HepG2 (cell line): ENCODE measurements around the gene AMPH. TPM values are rescaled to one million over a fixed set of nuclear protein-coding genes. Genes with fewer than 3 reads are reported as not detected.
"Not testable (repeated sequence)": the region's sequence is repeated elsewhere in the genome, so short reads cannot be mapped to it uniquely, and the experiment has no call there.

Experiments
- ATAC-seq: fragments of 200-7000 bp; cut with Tn5 transposase; 3 replicates; pipeline ENCODE4 v1.9.1; 2020; ENCODE audit warnings: mild to moderate bottlenecking, moderate library complexity
- BruUV-seq: library from RNA; stranded (reverse); fragments of 400-500 nt; replicated peaks from 2 replicates; lab custom pipeline; 2021; lab: Mats Ljungman, UMichigan
- CTCF ChIA-PET: fragments of 300-600 bp; formaldehyde crosslinking; extraction: SDS; loops from one replicate; lab custom pipeline; 2021; ENCODE audit warnings: low total read pairs, inconsistent platforms, low intra/inter-chr PET ratio; lab: Yijun Ruan, JAX
- POLR2A ChIA-PET: fragments of 350-600 bp; sonication (Branson Sonifier 250); formaldehyde crosslinking; loops from one replicate; lab custom pipeline; 2020; ENCODE audit warnings: antibody characterized with exemption, inconsistent platforms; lab: Yijun Ruan, JAX
- DNase-seq: peaks from one replicate; pipeline ENCODE4 v3.0.0-alpha.2; 2015; ENCODE audit warnings: low spot score
- FAIRE-seq: peaks from 3 replicates; lab custom pipeline; 2011; peaks lifted over from hg19 to GRCh38; lab: Jason Lieb, UNC
- H2AFZ ChIP-seq: one replicate; pipeline ENCODE4 v1.6.1; 2011; ENCODE audit warnings: low read length, inconsistent platforms
- H3K27ac ChIP-seq: fragments of 300-600 bp; 3 replicates; pipeline ENCODE4 v1.8.0; 2011; ENCODE audit warnings: mixed run types, mild to moderate bottlenecking, mixed read lengths, low read length, inconsistent platforms; ENCODE audit not compliant: insufficient read depth; ENCODE audit errors: extremely low read length
- H3K27me3 ChIP-seq, 2 experiments: fragments of 200-600 bp in 1 of 2; 2 replicates in 1 of 2; 3 replicates in 1 of 2; pipeline versions ENCODE4 v1.6.0 to v1.8.0; 2011; ENCODE audit warnings: low read length in 2 of 2, mild to moderate bottlenecking in 2 of 2, moderate library complexity in 2 of 2, inconsistent platforms in 1 of 2; ENCODE audit not compliant: insufficient read depth in 2 of 2, control insufficient read depth in 1 of 2
- H3K36me3 ChIP-seq, 2 experiments: fragments of 200-600 bp in 1 of 2; replicated peaks in 1 of 2; 2 replicates in 1 of 2; 3 replicates in 1 of 2; pipeline versions ENCODE4 v1.5.1 to v1.8.0; 2011; ENCODE audit warnings: low read length in 2 of 2, inconsistent platforms in 1 of 2; ENCODE audit not compliant: insufficient read depth in 2 of 2, control insufficient read depth in 1 of 2
- H3K4me1 ChIP-seq: 2 replicates; pipeline ENCODE4 v1.5.1; 2012; ENCODE audit warnings: low read length, inconsistent platforms; ENCODE audit not compliant: insufficient read depth
- H3K4me2 ChIP-seq: 2 replicates; pipeline ENCODE4 v1.6.0; 2011; ENCODE audit warnings: low read depth, low read length, inconsistent platforms
- H3K4me3 ChIP-seq, 3 experiments: fragments of 200-600 bp in 1 of 3; sonication (generic), shearing (Covaris generic) in 1 of 3; replicated peaks in 1 of 3; 2 replicates each; pipeline ENCODE4 v1.5.1; 2011 to 2016; ENCODE audit warnings: low read length in 3 of 3, inconsistent platforms in 2 of 3, low read depth in 2 of 3, mild to moderate bottlenecking in 2 of 3, control low read depth in 1 of 3, mixed read lengths in 1 of 3; ENCODE audit not compliant: insufficient read depth in 1 of 3
- H3K79me2 ChIP-seq: one replicate; pipeline ENCODE4 v1.6.1; 2011; ENCODE audit warnings: low read length, inconsistent platforms; ENCODE audit not compliant: insufficient read depth
- H3K9ac ChIP-seq: 2 replicates; pipeline ENCODE4 v1.6.0; 2011; ENCODE audit warnings: mild to moderate bottlenecking, low read depth, low read length, inconsistent platforms; ENCODE audit not compliant: insufficient read depth
- H3K9me3 ChIP-seq: 2 replicates; pipeline ENCODE4 v1.5.1; 2012; ENCODE audit warnings: mild to moderate bottlenecking, low read length
- H4K20me1 ChIP-seq: 2 replicates; pipeline ENCODE4 v1.6.0; 2011; ENCODE audit warnings: inconsistent platforms, mild to moderate bottlenecking, low read length, moderate library complexity; ENCODE audit not compliant: insufficient read depth
- DRAP1 ChIP-seq: IDR thresholded peaks from 2 replicates; pipeline ENCODE4 v1.6.1; 2016; ENCODE audit warnings: missing genetic modification reagents, missing compliant biosample characterization
- NFE2L2 ChIP-seq: fragments of 150-350 bp; IDR thresholded peaks from 2 replicates; pipeline ENCODE4 v1.6.1; 2014; ENCODE audit warnings: low read length
- ZNF24 ChIP-seq: fragments of 450-650 bp; IDR thresholded peaks from 2 replicates; pipeline ENCODE4 v1.6.1; 2017; ENCODE audit warnings: antibody characterized with exemption, mild to moderate bottlenecking
- WGBS: methylation state at CpG from one replicate; pipeline ENCODE4 v1.1.6; 2017; ENCODE audit warnings: low lambda C conversion rate; 5-methylcytosine and 5-hydroxymethylcytosine counted together
- in situ Hi-C: cut with HindIII; loops from 2 replicates; pipeline ENCODE4 v1.10.0; 2017; ENCODE audit warnings: low pct_unique_long_range_greater_than_20kb; ENCODE audit not compliant: extremely low pct_ligation_motif_present
- intact Hi-C: fragments of 100-400 bp; cut with micrococcal nuclease; formaldehyde crosslinking; loops from one replicate; pipeline ENCODE4 v1.10.0; 2022; ENCODE audit not compliant: unreplicated experiment
- polyA plus RNA-seq, 8 experiments: library from polyadenylated mRNA; depleted of rRNA in 3 of 8; stranded (reverse) in 7 of 8; unstranded in 1 of 8; fragments of >200 nt; fragmentation: Illumina TruSeq in 4 of 8; extraction: Trizol in 4 of 8; gene quantifications; 2 replicates each; pipeline versions ENCODE4 v1.2.1 to v1.2.3, GENCODE V29; 2011 to 2016; ENCODE audit warnings: low read depth in 4 of 8, missing spikeins in 1 of 8, mixed read lengths in 1 of 8; ENCODE audit not compliant: insufficient read depth in 1 of 8
- total RNA-seq, 5 experiments: library from RNA; depleted of rRNA; stranded (reverse); fragments of >200 nt; fragmentation: Illumina TruSeq; extraction: Trizol; gene quantifications; 2 replicates each; pipeline ENCODE4 v1.2.3, GENCODE V29; 2016; ENCODE audit warnings: low read depth in 1 of 5
- TF ChIP-seq, protein P1 (sequence below): sonication (generic); formaldehyde crosslinking; IDR thresholded peaks from 2 replicates; pipeline ENCODE4 v1.4.0; 2020; ENCODE audit warnings: missing genetic modification reagents, mild to moderate bottlenecking, borderline replicate concordance

AMPH gene
- total and polyA plus RNA-seq, 2 of the 13 experiments (the other 11 are each of a cell fraction or from before 2014, with no cell fraction given) = not detected

- TF ChIP-seq DRAP1 (no peak), NFE2L2 (no peak), ZNF24 (no peak)
- TF ChIP-seq, protein P1, sequence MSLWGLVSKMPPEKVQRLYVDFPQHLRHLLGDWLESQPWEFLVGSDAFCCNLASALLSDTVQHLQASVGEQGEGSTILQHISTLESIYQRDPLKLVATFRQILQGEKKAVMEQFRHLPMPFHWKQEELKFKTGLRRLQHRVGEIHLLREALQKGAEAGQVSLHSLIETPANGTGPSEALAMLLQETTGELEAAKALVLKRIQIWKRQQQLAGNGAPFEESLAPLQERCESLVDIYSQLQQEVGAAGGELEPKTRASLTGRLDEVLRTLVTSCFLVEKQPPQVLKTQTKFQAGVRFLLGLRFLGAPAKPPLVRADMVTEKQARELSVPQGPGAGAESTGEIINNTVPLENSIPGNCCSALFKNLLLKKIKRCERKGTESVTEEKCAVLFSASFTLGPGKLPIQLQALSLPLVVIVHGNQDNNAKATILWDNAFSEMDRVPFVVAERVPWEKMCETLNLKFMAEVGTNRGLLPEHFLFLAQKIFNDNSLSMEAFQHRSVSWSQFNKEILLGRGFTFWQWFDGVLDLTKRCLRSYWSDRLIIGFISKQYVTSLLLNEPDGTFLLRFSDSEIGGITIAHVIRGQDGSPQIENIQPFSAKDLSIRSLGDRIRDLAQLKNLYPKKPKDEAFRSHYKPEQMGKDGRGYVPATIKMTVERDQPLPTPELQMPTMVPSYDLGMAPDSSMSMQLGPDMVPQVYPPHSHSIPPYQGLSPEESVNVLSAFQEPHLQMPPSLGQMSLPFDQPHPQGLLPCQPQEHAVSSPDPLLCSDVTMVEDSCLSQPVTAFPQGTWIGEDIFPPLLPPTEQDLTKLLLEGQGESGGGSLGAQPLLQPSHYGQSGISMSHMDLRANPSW (CRISPR knock-in tag) = no peak
Observed at GRCh38 chr7:38574086-38574485, 57.1 kb downstream of the AMPH start (continued).

- H3K9ac ChIP-seq, H3K4me3 ChIP-seq, CTCF ChIA-PET, H3K4me1 ChIP-seq, DNase-seq, H3K27ac ChIP-seq, FAIRE-seq, H3K9me3 ChIP-seq, H3K27me3 ChIP-seq, in situ Hi-C loops, intact Hi-C loops, POLR2A ChIA-PET, H3K36me3 ChIP-seq, ATAC-seq, H4K20me1 ChIP-seq, BruUV-seq, H2AFZ ChIP-seq, H3K4me2 ChIP-seq, H3K79me2 ChIP-seq: not testable (repeated sequence)
- 50% methylated on average over 2 of the region's 2 CpGs for WGBS
Observed at GRCh38 chr7:38571620-38572019, 59.6 kb downstream of the AMPH start.
